Thyroid gland (tissue), 4 donors: ENCODE results near the gene NALCN. TPM values are rescaled to one million over a fixed set of nuclear protein-coding genes. Genes with fewer than 3 reads are reported as not detected.
A peak's percentile ranks its signal among the peaks of the same experiment; 100 is the strongest.

Experiments used
- DNase-seq, 2 donors: peaks; one replicate each; pipeline ENCODE4 v3.0.0-alpha.2; 2019
- H3K27ac ChIP-seq, 3 donors: fragments of 200-600 bp; sonication (generic); 1 replicate in 2 of 3; 2 replicates in 1 of 3; pipeline ENCODE4 v1.5.1; 2016 to 2019; ENCODE audit warnings: mild to moderate bottlenecking in 1 of 3, moderate library complexity in 1 of 3
- H3K27me3 ChIP-seq: fragments of 200-600 bp; sonication (generic); one replicate; pipeline ENCODE4 v1.5.1; 2019
- H3K36me3 ChIP-seq, 2 donors: fragments of 200-600 bp; sonication (generic); one replicate each; pipeline ENCODE4 v1.5.1; 2016 to 2019
- H3K4me1 ChIP-seq, 2 donors: fragments of 200-600 bp; sonication (generic); one replicate each; pipeline ENCODE4 v1.5.1; 2017 to 2019
- H3K4me3 ChIP-seq, 3 donors: fragments of 200-600 bp; sonication (generic); replicated peaks in 1 of 3; 1 replicate in 2 of 3; 2 replicates in 1 of 3; pipeline ENCODE4 v1.5.1; 2016; ENCODE audit warnings: mild to moderate bottlenecking in 1 of 3
- H3K9me3 ChIP-seq: fragments of 200-600 bp; sonication (generic); one replicate; pipeline ENCODE4 v1.5.1; 2017
- CTCF ChIP-seq, 6 experiments: fragments of 200-600 bp in 3 of 6; fragments of 450-650 bp in 3 of 6; sonication (generic) in 3 of 6; IDR thresholded peaks; one replicate each; pipeline ENCODE4 v1.5.1; 2016 to 2019; ENCODE audit warnings: antibody characterized with exemption in 6 of 6, mild to moderate bottlenecking in 2 of 6, inconsistent platforms in 1 of 6, moderate library complexity in 1 of 6
- POLR2A ChIP-seq, 2 donors: fragments of 450-650 bp; IDR thresholded peaks; one replicate each; pipeline ENCODE4 v1.6.1; 2017; ENCODE audit warnings: antibody characterized with exemption in 2 of 2, mild to moderate bottlenecking in 2 of 2, moderate library complexity in 1 of 2
- WGBS, 2 donors: methylation state at CpG; one replicate each; pipeline ENCODE4 v1.1.5; 2017; 5-methylcytosine and 5-hydroxymethylcytosine counted together
- intact Hi-C: fragments of 100-400 bp; cut with DNase I; formaldehyde crosslinking; loops from one replicate; pipeline ENCODE4 v1.15.1; 2023
- total RNA-seq, 4 donors: library from RNA; depleted of rRNA; stranded (reverse); fragments of >200 nt; gene quantifications; one replicate each; pipeline ENCODE4 v1.2.3, GENCODE V29; 2016

NALCN gene
- total RNA-seq, 4 donors from 2014 or later = 2.3 to 6.4 (median 4.4) TPM

GRCh38 chr13:101307181-101307701 is 109.1 kb downstream of the NALCN start:
- DNase-seq = peak; percentile 48 to 61
- Histone ChIP-seq H3K9me3 (no peaks in the 10 kb centered on the region), H3K27ac (peak overlapping the region; percentile 1 to 66 (median 29)), H3K4me1 (peaks cover 13 to 18% of the 10 kb centered on the region in 2 donors), H3K36me3 (no peaks in the 10 kb centered on the region), H3K27me3 (no peaks in the 10 kb centered on the region), H3K4me3 (no peak overlapping the region)
- 39 to 46% methylated on average over 5 of the region's 5 CpGs for WGBS, 2 donors
- intact Hi-C loops = no loop called here
- TF ChIP-seq CTCF (IDR thresholded peaks at IDR 0.05) (no peak), POLR2A (IDR thresholded peaks at IDR 0.05) (no peak)

- intact Hi-C loops = no loop called here
- Histone ChIP-seq H3K36me3 (no peaks in the 10 kb centered on the region), H3K27me3 (no peaks in the 10 kb centered on the region), H3K4me3 (no peak overlapping the region), H3K9me3 (no peaks in the 10 kb centered on the region), H3K4me1 (peaks cover 13 to 18% of the 10 kb centered on the region in 2 donors), H3K27ac (no peak overlapping the region)
- 52 to 75% methylated on average over 3 of the region's 3 CpGs for WGBS, 2 donors
- DNase-seq = no peak
- TF ChIP-seq POLR2A (IDR thresholded peaks at IDR 0.05) (no peak), CTCF (IDR thresholded peaks at IDR 0.05) (no peak)
Observed at GRCh38 chr13:101306773-101307172, 109.5 kb downstream of the NALCN start.

- intact Hi-C loops = no loop called here
- Histone ChIP-seq H3K27me3 (no peaks in the 10 kb centered on the region), H3K4me1 (peaks cover 13 to 18% of the 10 kb centered on the region in 2 donors), H3K27ac (no peak overlapping the region), H3K9me3 (no peaks in the 10 kb centered on the region), H3K36me3 (no peaks in the 10 kb centered on the region), H3K4me3 (no peak overlapping the region)
- DNase-seq = no peak
- TF ChIP-seq CTCF (IDR thresholded peaks at IDR 0.05) (no peak), POLR2A (IDR thresholded peaks at IDR 0.05) (no peak)
- WGBS, 2 donors = 84 to 91% methylated on average over 6 of the region's 6 CpGs
Observed at GRCh38 chr13:101305981-101306411, 110.3 kb downstream of the NALCN start.

GRCh38 chr13:101303521-101303920 is 112.8 kb downstream of the NALCN start:
- 80% methylated on average over 7 of the region's 7 CpGs for WGBS, 2 donors
- Histone ChIP-seq H3K4me3 (no peak overlapping the region), H3K27me3 (no peaks in the 10 kb centered on the region), H3K9me3 (no peaks in the 10 kb centered on the region), H3K36me3 (no peaks in the 10 kb centered on the region), H3K27ac (no peak overlapping the region), H3K4me1 (peaks cover 10 to 14% of the 10 kb centered on the region in 2 donors)
- TF ChIP-seq CTCF (IDR thresholded peaks at IDR 0.05) (no peak), POLR2A (IDR thresholded peaks at IDR 0.05) (no peak)
- intact Hi-C loops = no loop called here
- no peak for DNase-seq

- no peaks in the 10 kb centered on the region for H3K27me3 ChIP-seq
- DNase-seq = no peak
- H3K9me3 ChIP-seq = no peaks in the 10 kb centered on the region
- H3K4me1 ChIP-seq = no peaks in the 10 kb centered on the region
- no peak overlapping the region for H3K4me3 ChIP-seq
- 89 to 91% methylated on average over 8 of the region's 8 CpGs for WGBS, 2 donors
- H3K36me3 ChIP-seq = no peaks in the 10 kb centered on the region
- TF ChIP-seq CTCF (IDR thresholded peaks at IDR 0.05) (no peak), POLR2A (IDR thresholded peaks at IDR 0.05) (no peak)
- H3K27ac ChIP-seq = no peak overlapping the region
- intact Hi-C loops = no loop called here
Observed at GRCh38 chr13:101301053-101301452, 115.3 kb downstream of the NALCN start.
